NCI-H146 treated with DMSO at 0.1 percent for 48 hours (cell line): ENCODE measurements around the gene EOLA1.
"Not testable (repeated sequence)": the region's sequence is repeated elsewhere in the genome, so short reads cannot be mapped to it uniquely, and the experiment has no call there.

ENCODE experiments used
- DNase-seq: peaks from one replicate; lab custom pipeline; 2025; ENCODE audit not compliant: unreplicated experiment; lab: John Stamatoyannopoulos, UW

Gene EOLA1

DNA sequence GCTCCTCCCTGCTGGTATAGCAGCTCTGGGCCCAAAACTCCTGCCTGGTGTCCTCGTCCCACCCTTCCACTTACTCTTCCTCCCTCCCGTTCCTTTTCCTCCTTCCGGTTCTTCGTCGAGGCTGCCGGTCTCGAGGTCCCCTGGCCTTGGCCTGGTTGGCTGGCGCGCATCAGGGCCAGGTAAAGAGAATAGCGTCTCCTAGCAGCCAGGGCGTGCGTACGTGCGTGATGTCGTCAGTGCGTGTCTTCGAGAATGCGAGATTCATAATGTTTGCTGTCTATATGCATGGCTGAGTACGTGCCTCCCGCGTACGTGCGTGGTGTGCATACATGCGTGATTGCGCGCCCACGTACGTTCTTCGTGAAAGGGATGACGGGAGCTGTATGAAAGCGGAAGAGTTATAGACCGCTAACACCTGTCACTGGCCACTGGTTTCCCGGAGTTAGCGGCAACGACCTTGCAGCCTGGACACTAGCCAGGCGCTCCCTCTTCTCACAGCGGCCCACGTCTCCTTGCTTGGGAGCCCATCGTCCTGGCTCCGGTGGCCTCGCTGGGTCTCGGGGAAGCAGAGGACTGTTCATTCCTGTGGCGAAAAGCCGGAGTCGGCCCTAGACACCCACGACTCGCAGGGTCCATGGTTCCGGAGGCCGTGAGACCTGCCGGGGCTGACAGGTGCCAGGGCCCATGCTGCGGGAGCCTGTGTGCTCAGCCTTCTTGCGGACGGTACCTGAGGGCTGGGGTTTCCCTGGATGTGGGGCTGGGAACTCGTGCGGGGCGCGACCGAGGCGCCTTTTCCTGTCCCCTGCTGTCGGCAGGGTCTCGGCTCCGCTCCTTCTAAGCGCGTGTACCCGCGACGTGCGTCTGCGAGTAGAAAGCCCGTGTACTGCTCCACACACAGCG, at the start of gene EOLA1:
Gene EOLA1, plus strand, starts transcription at position 392 of the 900 bp plus-strand sequence. CDS start 4,619 bp downstream, outside the sequence.
- peak; percentile 91 for DNase-seq

DNA sequence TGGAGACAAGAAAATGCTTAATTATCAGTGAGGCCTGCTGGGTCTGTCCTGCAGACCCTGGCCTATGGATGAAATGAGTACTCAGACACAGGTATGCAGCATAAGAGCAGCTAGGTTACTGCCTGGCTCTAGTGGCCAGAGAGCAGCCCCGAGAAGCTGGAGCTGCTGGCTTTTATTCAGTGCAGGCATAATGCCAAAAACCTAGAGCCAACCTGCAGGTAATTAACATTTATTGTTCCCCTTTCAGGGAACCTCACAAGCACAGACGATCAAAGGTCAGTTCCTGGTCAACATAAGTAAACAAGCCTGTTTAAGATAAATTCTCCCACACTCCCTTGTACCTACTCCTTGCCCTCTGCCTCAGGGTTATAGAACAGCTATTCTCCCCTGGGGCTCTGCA, 49.0 kb upstream of the EOLA1 start:
- no peak for DNase-seq

DNA sequence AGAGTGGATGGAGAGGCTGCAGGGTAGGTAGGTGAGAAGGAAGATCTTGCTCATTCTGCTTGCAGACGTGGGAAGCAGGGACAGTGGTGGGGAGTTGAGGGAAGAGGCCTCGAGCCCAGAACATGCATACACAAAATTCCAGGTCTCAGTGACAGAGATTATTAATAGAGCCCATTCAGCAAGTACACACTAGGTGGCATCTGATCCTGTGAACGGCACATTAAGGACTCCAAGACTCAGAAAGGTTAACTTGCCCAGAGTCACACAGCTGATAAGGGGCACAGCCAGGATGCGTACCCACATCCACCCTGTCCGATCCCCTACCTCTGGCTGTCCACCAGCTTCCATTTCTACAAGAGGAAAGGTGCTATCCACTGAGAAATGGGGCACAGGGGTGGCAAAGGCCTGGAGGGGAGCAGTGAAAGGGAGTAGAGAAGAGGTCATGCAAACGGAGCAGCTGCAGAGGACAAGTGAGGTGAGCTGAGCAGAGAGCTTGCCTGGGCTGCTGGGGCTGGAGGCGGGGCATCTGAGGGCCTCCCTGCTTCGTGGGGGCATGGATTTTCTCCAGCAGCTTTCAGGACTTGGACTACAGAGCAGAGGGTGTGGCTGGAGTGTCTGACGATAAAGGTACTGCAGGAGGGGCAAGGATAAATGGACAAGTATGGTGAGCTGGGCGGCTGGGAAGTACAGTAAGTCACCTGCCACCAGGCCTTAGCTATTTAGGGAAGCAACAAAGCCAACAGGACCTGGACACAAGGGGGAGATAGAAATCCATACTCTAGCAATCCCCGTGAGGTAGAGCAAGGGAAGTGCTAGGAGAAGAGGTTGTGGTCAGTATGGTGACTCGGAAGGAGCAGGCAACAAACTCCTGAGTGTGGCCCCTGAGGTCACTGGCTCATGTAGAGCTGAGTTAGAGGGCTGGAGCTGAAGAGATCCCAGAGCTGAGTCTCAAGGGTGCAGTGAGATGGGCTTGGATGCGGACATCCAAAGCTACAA, 46.9 kb upstream of the EOLA1 start:
- DNase-seq, result no peak

DNA sequence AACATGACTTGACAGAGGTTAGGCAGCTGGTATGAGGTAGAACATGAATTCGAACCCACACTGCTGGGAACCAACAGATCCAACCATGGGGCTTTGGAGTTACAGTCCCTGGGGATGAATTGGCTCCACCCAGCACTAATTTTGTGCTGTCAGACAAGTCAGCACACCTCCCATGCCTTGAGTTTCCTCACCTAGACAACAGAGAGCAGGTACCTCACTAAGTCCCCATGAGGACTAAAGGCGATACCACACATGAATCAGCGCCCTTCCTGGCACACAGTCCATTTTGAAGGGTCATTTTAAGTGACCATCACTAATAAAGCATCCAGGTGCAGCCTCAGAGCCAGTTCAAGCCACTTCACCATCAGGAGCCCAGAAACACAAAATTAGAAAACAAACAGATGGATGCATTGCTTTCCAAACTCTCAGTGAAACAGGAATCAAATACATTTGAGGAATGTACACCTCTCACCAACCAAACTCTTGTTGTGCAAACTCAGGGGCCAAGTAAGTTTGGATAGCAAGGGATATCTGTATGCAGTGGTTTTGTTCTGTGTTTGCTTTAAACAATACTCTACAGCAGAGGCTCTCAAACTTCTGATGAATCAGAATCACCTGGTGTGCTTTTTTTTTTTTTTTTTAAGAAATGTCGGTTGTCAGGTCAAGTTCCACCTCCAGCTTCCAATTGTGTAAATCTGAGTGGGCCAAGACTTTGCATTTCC, 45.8 kb upstream of the EOLA1 start:
- DNase-seq, result no peak

DNA sequence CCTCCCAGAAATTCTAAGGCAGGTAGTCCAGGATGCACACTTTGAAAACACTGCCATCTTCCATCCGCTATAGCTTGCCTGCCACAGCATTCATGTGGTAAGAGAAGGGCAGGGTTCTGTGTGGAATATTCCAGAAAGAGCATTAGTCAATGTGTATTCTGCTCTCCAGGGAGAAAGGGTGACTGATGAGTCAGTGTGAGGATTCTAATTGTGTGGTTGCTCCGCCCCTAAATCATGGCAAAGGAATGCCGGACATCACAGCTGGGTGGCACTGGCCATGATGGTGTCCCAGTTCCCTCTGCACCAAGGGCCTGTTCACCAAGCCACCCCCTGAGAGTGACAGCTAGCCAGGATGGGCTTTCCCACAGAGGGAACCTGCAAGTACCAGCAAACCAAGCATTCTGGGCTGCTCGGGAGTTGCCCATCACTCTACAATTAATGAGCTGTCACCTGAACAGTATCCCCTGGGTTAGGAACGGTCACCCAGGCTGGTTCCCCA, 45.2 kb upstream of the EOLA1 start:
- no peak for DNase-seq

DNA sequence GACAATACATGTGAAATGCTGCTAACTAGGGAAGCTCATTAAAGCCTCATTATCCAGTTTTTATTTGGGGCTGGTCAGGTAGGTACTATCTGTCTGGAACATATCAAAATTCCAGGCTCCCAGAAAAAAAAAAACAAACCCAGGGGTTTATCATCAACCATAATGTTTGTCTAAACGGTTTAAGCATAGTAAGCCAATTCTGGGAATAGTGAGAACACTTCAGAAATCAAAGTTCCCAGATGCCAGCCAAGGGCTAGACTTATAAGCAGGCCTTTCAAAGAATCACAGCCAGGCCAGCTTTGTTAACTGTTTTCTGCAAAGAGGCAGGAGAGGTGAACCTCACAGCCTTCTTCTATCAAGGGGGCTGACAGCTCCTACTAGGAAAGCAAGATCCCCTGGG, 43.8 kb upstream of the EOLA1 start:
- no peak for DNase-seq

DNA sequence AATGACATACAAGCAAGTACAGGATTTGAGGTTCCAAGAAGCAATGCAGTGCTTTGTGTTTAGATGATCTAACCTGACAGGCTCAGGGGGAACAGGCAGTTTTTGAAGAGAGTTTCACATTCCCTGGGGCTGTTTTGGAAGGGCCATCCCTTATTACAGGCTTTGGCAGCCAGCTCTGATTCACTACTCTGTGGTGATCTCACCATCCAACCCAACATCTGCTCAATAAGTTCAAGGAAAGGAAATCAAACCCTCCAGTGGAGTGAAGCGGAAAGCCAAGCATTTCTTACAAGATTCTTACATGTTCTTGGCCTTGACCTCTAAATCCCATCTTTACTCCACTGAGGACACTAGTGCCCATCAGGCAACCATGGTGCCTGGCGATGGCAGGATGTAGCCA, 43.2 kb upstream of the EOLA1 start:
- DNase-seq, result no peak

DNA sequence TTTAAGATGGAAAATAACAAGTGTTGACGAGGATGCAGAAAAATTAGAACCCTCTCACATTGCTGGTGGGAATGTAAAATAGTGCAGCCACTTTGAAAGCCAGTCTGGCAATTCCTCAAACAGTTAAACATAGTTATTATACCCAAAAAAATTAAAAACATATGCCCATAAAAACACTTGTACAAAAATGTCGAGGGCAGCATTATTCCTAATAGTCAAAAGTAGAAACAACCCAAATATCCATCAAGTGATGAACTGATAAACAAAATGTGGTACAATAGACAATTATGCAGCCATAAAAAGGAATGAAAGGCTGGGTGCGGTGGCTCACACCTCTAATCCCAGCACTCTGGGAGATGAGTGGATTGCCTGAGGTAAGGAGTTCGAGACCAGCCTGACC, 42.0 kb upstream of the EOLA1 start:
- no peak for DNase-seq

DNA sequence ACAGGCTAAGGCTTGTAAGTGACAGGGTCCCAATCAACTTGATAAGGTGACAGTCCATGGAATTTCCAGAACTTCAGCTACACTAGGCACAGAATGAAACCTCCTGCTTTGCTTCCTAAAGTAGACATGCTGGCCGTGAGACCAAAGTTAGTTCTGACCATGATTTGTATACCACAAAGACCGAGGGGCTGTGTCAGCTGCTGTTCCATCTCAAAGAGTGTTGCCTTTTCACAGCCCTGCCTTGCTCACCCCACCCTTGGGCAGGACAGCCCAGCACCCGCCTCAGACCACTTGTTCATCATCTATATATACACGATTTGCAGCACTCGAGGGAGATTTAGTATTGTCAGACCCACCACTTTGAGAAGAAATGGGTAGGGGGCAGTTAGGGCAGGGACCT, 41.0 kb upstream of the EOLA1 start:
- DNase-seq, result no peak

DNA sequence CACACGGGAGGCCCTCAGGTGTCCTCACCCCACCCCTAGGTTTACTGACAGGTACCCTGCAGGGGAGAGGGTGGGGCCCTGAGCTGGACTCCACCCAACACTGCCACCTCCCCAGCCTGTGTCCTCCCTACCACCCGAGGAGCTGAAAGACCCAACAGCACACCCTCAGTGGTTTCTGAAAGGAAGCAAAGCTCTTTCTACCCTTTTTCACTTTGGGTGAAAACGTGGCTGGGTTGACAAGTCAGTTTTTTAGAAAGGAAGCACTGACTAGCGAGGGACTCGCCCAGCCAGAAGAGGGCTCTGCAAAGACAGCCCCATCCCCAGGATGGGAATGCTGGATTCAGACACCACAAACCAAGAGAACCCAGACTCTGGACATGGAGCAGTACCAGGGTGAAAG, 37.9 kb upstream of the EOLA1 start:
- DNase-seq, result not testable (repeated sequence)

DNA sequence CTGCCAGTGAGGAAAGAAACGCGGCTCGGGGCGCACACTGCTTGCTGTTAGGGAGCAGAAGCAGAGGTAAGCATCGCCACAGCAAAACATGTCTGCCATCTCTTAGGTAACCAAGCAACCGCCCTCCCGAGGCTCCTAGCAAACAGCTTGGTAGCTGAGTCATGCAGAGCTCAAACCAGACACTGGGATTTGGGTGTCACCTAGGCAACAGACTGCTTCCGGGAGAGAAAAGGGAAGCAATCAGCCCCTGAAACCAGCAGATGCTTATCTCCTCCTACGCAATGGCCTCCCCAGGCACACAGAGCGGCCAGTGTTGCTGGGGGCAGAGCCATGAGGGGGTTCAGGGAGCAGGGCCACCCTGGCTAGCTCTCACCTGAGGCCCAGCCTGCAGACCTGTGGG, 37.4 kb upstream of the EOLA1 start:
- DNase-seq, result peak; percentile 31

DNA sequence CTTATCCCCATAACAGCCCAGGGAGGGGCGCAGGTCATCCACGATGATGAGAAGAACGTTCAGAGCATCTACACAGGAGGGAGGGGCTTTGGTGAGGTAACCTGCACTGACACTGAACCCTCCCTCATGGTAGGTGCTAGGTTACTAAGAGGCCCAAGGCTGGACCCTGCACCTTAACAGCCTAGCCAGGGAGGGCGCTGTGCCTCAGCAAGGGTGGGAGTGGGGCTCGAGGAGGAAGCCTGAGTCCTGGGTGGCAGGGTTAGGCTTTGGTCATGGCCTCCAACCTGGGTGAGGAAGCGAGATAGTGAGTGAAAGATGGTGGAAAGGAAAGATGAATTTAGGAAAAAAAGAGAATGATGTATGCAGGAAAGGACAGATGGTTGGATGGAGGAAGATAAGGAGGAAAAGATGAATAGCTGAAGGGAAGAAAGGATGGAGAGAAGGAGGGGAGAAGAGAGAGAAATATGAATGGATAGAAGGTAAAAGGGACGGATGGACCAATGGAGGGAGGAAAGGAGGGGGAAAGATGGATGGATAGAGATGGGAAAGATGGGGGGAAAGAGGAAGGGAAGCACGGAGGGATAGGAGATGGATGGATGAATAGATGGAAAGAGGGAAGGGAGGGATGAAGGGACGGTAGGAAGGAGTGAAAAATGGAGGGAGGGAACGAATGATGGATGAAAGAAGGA, 36.4 kb upstream of the EOLA1 start:
- DNase-seq, result peak; percentile 11

DNA sequence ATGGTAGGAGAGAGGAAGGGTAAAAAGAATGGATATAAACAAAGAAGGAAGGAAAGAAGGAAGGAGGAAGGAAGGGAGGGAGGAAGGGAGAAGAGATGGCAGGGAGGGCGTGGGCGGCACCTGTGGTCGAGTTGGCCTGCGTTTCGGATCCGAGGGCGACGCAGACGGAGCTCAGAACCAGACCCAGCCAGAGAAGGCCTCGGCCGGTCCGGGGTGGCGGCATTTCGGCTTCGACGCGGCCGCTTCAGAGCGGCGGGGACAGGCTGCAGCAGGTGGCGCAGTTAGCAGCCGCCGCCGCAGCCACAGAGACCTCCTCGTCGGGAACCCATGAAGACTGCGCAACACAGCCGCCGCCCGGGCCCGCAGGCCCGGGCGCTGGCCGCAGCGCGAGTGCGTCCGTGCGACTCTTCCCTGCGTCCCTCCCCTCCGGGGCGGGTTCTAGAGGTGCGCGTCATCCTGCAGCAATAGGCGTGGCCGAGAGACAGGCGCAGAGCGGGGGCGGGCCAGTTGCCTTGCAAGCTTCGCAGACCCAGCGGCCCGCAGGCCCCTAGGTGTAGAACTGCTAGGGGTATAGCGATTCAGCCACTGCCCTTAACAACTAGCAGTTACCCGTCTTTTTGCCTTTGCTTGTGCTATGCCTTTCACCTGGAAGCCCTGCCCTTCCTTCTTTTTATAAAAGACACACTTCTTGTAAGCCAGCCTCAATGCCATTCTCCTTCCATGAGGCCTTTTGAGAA, 35.7 kb upstream of the EOLA1 start, which contains the start of gene IDS:
Gene IDS, minus strand, starts transcription at position 392 of the 737 bp plus-strand sequence. Its CDS starts 169 bp downstream, at position 223.
- peak; percentile 77 for DNase-seq

DNA sequence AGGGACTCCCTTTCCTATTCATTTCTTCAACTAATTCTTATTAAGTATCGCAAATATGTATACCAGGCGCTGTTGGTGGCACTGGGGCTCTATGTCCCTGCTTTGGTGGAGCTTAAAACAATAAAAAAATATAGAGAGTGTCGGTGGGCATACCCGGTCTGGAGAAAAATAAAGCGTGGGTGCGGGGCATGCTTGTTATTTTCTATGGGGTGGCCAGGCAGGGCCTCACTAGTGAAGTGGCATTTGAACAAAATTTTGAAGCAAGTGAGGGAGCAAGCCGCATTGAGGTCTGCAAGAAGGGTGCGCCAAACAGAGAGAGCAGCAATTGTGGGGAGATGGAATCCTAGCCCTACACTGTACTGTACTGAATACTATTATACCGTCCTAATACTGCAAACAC, 35.1 kb upstream of the EOLA1 start:
- DNase-seq, result no peak

DNA sequence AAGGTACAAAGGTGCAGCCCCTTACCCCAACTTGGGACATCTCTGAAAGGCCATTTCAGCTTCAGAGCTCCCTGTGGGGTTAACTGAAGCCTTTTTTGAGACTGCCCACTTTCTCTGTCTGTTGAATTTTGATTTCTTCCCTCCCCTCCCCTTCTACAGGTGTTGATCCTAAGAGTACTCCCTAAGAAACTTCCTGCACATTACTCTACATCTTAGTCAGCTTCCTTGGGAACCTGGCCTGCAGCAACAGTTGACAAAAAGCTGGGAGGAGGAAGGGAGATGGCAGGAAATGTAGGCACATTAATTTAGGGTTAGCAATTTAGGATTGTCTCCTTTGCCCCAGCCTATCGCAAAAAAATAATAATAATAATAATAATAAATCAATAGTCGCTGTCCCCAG, 34.5 kb upstream of the EOLA1 start:
- no peak for DNase-seq

DNA sequence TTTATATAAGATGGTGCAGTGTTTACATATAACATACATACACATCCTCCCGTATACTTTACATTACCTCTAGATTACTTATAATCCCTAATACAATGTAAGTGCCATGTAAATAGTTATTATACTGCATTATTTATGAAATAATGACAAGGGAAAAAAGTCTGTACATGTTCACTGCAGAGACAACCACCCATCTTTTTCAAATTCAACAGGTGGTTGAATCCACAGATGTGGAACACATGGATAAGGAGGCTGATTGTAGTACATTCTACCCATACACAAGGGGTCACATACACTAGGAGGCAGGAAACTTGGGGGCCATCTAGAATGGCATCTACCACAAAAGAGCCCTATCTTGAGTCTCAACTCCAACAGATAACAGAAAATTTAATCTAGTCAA, 32.3 kb upstream of the EOLA1 start:
- DNase-seq, result no peak

DNA sequence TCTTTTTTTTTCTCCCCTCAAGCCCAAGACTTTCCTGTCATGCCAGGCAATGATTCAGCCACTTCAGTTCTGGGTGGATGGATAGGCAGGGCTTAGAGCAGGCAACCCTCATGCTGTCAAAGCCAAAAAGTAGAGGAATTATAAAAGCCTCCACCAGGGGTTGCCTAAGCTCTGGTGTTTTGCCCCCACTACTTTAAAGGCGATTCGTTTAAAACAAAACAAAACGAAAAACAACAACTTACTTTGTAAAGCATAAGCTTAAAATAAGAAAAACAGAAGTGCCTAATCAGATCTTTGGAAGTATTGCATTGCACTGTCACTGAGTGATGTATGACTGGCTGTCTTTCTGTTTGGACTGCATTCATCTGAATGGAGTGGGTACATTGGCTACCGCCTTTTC, 30.4 kb upstream of the EOLA1 start:
- no peak for DNase-seq

DNA sequence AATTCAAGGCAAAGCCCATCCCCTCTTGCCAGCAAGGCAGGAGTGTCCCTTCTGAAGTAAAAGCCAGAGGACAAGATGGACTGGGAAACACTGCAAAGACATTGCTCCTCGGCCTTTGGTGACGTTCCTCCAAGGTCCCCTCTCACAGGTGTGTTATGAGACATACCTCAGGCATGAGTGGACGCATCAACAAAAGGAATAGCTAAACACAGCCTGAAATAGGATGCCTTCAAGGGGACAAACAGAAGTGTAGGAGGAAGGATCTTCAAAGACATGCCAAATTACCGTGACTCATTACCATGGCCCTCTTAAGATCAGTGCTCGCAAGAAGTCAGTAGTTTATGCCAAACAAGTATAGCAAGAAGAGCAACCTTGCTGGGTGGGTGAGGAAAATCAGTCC, 29.7 kb upstream of the EOLA1 start:
- DNase-seq, result no peak

DNA sequence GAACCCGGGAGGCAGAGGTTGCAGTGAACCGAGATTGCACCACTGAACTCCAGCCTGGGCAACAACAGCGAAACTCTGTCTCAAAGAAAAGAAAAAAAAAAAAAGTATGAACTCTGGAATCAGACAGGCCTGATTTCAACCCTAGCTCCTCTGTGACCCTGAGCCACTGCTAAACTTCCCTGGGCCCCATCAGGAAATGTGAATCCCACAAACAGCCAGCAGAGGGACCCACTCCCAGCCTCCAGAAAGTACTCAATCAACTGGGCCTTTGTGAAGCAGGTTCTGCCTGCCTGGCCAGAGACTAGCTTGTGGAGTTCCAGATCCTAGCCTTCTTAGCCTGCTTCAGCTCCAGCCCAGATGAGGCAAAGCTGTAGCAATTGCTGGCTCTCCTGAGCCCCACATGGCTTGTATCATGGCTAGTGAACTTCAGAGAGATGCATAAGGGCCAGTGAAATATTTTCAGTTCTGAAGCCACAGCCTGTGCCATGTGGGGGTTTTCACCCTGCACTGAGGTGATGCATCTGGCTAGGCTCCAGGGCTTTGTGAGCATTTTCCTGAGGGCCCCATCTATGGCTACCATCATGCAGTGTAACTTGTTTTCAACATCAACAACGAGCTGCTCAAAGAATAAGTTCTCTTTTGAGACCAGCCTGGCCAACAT, 28.5 kb upstream of the EOLA1 start:
- DNase-seq, result peak; percentile 36
